ENCODE measurements around the gene EHBP1.

EHBP1 gene

DNA sequence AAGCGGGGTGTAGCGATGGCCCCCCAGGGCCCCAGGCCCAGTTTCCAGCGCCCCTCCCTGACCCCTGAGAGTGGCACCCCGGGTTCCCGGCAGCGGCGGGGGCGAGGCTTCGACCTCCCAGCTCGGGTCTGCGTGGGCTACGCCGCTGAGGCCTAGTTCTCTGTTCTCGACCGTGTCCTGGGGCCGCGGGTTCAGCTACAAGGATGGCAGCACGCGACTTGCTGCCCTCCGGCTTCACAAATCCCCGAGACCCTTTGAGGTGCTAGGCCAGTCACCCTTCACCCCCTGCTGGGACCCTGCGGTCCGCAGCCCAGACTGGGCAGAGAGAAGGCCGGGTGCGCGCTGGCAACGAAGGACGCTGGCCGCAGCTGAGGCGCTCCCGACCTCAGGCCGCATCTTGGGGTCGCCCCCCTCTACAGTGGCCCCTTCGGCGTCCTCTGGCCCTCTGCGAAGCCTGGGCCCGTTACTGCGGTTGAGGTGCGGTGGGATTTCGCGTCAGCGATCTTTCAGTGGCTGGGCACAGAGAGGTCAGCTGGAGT is 346.4 kb downstream of the EHBP1 start:
- DNase-seq (ENCODE audit: low spot score), result no peak

DNA sequence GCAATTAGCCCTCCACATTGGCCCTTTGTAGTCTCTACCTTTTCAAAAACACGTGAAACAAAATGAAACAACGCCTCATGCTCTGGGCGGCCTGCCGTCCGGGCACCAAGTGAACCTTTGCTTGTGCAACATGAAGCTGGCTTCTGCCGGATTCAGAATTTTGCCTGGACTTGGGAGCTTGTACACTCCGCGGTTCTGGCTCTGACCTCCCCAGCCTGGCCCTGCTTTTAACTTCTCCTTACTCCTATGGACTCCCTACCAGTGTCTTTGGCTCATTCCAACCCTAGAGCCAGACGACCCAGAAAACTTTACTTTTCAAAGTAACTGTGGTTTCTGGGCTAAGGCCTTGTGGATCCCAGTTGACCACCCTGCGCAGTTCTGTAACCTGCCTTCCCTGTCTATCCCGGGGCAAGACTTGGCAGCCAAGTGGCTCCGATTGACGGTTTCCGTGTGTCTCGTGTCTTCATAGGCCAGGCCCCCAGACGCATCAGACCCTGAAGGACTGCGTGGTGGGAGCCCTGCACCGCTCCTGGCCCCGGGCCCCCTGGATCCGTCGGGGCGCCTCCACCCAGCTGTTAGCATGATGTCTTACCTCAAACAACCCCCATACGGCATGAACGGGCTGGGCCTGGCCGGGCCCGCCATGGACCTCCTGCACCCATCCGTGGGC is 347.0 kb downstream of the EHBP1 start:
- DNase-seq (ENCODE audit: low spot score), result no peak

DNA sequence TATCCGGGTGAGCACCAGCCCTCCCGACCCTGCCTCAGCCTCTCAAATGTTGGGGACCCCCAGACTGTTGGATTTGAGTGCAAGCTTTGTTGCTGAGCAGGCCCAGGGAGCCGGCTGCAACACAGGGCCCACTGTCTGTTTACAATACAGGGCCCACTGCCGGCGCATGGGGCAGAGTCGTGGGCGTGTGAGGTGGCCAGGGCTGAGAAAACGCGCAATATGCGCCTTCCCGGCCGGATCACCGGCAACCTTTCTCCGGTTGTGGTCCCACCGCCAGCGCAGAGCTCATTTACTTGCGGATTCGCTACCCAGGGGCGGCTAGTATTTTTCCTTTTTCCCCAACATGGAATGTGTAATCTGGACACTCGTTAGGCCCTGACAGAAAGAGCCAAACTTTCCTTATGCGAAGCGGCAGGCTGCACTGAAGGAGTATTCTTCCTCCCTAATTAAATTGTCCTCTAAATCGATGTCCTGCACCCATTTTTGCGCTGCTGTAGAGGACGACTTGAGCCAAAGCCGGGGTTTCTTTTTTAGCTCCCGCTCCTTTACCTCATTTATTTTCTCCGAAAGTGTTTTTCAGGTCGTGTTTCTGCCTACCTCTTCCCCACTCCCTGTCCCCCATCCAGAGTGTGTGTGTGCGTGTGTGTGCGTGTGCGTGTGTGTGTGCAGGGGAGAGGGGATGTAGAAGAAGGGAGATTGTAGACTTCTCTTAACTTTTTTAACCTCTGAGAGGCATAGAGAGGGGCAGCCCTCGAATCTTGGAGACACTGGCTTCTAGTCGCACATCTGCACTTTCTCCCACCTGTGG is 347.8 kb downstream of the EHBP1 start:
- DNase-seq (ENCODE audit: low spot score), result no peak

DNA sequence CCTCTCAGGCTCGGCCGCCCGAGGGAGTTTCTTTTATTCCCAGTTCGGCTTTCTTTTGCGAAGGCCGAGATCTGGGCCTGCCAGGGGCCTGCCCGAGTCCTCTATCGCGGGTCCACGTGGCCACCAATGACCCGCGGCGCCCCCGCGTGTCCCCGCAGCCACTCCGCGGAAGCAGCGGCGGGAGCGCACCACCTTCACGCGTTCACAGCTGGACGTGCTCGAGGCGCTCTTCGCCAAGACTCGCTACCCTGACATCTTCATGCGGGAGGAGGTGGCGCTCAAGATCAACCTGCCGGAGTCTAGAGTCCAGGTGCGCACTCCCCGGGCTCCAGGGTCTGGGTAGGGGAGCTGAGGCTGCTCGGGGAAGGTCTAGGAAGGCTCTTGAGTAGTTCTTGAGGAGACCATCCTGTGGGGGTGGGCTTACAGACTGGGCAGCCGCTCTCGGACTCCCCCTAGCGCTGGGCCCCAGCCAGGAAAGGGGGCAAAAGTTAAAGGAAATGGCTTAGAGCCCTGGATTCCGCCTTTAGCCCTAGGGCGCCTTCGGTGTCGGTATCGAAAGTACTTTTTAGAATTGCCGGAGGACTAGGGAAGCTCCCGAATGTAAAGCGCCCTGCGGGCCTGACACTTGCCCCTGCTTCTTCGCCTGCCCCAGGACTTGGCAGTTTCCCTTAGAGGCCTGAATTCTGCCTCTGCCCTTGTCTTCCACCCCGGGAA is 348.5 kb downstream of the EHBP1 start:
- no peak for DNase-seq (ENCODE audit: low spot score)

DNA sequence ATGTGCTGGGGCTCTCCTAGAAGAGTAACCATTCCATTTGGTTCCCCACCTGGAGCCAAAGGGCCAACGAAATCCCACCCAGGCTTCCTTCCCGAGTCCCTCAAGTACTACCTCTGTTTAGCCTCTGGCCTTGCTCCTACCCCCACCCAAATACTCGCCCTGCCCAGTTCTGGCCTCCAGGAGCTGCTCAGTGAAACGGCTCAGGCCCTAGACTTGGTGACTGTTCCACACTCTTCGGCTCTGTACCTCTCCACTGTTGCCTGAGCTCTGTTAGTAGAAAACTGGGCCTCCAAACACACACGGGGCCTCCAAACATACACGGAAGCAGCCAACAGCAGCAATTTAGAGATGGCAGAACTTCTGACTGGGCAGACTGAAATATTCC is 349.3 kb downstream of the EHBP1 start:
- DNase-seq (ENCODE audit: low spot score), result no peak

DNA sequence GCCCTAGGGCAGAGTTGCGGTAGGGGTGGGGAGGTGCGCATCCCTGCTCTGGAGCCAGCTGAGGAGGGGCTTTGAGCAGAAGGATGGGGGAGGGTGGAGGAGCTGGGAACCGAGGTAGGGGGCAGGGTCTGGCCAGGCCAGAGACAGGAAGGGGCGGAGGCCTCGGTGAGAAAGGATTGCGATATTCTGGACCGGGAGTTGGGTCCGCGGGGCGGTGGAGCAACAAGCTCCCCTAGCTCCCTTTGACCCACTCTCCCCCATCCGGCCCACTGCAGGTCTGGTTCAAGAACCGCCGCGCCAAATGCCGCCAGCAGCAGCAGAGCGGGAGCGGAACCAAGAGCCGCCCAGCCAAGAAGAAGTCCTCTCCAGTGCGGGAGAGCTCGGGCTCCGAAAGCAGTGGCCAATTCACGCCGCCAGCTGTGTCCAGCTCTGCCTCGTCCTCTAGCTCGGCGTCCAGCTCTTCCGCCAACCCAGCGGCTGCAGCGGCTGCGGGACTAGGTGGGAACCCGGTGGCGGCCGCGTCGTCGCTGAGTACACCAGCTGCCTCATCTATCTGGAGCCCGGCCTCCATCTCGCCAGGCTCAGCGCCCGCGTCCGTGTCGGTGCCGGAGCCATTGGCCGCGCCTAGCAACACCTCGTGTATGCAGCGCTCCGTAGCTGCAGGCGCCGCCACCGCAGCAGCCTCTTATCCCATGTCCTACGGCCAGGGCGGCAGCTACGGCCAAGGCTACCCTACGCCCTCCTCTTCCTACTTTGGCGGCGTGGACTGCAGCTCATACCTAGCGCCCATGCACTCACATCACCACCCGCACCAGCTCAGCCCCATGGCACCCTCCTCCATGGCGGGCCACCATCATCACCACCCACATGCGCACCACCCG is 350.0 kb downstream of the EHBP1 start:
- DNase-seq (ENCODE audit: low spot score), result no peak

DNA sequence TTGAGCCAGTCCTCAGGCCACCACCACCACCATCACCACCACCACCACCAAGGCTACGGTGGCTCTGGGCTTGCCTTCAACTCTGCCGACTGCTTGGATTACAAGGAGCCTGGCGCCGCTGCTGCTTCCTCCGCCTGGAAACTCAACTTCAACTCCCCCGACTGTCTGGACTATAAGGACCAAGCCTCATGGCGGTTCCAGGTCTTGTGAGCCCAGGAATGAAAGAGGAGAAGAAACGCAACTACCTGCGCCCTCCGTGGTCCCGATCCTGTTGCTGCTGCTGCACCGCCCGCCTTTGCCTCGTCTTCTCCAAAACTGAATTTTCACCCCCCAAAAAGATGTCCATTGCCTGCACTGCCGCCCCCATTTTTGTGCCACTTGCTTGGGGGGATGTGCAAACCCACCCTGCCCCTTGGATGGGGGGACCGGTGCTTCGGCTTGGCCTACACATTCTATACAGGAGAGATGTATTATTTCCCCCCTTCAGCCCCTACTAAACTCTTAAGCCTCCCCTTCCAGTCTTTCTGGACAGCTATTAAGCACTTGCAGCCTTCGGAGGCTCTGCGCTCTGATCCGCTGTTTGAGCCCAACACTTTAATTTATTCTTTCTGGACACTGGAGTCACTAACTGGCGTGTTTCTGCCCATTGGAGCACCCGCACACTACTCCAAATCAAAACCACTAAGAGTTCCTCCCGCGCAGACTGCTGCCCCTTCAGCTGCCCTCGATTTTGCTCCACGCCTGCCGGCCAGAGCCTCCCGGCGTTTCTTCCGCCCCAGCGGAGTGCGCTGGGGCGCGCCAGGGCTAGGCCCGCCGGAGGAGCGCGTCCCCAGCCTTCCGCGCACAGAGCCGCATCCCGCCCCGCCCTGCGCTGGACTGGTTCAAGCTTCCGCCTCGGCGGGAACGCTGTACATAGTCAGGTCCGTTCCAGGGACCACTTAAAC is 350.9 kb downstream of the EHBP1 start:
- no peak for DNase-seq (ENCODE audit: low spot score)

DNA sequence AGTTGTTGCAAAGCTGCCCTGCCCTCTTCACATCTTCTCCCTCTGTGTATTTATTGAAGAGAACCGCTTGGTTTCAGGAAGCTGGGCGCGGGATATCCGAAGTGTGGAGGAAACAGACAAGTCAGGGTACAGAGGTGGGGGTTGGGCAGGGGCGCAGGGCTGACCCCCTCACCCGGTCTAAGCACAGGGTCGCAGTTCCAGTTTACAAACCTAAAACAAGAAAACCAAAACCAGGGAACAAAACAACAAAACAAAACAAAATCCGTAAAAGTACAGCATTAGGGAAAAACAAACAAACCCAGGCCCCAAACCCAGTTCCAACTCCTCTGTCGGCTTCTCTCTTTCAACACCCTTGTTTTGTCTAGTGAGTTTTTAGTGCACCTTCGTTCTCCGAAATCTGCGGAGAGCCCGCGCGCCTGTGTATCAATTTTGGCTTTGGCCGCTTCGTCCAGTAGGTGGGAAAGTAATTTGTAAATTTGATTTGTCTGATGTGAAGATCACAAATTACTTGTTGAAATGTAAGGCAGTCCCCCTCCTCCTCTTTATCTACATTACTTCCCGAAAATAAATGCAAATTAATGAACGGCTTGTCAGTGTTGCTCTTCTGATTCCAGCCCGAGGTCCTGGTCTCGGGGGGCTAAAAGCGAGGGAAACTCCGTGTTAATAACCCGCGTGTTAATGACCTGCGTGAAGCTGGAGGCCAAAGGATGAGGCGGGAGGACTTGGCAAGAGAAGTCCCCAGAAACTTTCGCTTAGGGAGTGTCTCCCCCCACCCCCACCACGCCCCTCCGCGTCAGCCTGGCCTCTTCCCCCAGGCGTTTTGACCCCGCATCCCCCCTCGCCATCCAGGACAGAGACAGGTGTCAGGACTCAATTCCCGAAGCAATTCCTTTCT is 352.0 kb downstream of the EHBP1 start:
- no peak for DNase-seq (ENCODE audit: low spot score)

DNA sequence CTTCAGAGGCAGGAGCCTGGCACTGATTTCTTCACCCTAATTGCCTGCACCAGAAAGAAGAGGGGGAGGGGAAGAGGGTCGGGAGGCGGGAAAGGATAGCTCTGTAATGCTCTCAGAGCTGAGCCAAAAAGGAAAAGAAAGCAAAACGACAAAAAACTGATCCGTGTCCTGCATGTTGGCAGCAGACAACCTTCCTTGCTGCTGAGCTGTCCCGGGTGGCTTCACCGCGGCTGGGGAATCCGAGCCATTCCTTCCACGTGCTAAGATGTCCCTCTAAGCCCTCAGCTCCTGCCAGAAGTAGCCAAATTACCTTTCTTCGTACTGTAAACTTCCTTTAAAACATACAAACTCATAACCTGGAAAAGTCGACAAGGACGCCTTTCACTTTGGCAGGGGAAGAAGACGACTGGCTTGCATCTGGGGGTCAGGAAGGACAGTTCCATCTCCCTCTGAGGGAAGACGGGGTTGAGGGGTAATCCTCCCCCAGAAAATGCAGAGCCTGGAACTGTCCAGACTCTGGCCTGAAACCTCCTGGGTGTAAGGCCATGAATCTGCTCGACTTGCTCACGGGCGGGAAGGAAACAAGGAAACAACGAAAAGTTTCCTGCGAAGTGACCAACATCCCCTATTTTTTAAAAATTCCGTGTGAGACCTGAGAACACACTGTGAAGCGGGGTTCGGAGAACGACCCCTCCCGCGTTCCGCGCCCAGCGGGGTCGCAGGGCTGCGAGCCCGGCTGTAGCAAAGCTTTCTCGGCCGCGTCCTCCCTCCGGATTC is 352.8 kb downstream of the EHBP1 start:
- DNase-seq (ENCODE audit: low spot score), result no peak

DNA sequence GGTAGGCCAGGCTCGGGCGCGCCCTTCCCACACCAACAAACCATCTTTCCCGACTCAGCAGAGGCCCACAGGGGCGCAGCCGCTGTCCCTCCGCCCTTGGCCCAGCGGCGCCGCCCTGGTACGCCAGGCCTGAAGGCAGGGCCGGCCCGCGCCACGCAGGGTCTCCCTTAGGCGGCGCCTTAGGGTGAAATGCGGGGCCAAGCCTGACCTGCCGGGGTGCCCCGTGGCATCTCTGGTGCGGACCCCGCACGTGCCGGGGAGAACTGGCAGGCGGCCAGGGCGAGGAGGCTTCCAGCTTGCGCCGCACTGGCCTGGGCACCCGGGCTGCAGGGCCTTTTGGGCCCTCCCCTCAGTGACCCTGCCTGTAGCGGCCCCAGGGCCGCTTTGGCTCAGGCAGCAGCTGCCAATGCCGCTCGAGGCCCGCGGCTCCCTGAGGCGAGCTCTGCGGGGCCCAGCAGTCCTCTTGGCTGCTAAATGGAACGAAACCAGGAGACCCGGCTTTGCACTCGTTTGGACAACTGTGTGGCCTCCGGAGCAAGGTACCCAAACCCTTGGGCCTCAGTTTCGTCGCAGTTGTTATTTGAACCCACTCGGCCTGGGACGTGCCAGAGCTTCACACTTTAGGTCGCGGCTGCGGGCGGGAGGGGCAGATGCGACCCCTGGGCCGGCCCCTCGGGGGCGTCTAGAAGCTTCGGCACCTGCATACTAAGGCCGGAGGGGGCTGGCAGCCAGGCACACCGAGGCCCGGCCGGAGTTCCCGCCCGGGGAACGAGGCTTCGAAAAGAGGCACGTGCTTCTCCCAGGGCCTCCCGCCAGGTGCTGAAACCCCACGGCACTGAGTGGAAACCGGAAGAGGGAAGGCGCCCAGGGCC is 353.6 kb downstream of the EHBP1 start:
- DNase-seq (ENCODE audit: low spot score), result no peak

DNA sequence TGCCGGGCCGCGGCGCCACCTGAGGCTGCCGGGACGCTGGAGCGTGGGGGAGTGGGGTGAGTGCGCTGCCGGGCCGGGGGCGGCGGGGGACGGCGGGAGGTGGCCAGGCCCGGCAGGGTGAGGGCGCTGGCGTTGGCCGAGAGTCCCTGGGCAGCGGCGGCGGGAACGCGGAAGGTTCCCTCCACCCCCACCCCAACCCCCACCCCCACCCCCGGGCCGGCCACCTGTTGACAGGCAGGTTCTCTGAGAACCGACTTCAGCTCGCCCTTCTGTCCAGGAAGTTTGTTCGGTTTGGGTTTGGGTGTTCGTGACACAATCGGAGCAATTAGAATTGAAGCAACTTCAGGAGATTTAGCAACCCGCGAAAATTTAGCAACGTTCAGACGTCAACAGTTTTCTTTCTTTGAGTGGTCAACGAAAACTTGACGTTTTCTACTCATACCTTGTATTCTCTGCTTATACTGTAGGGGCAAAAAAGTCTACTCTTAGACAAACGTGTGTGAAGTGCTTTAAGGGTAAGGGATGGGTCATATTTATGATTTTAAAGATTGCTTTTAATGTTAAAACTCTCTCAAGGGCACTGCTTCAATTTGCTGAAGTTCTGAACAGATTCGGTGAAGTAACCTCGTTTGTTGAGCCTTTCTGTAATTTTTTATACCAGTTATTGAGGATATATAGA is 354.4 kb downstream of the EHBP1 start:
- no peak for DNase-seq (ENCODE audit: low spot score)

DNA sequence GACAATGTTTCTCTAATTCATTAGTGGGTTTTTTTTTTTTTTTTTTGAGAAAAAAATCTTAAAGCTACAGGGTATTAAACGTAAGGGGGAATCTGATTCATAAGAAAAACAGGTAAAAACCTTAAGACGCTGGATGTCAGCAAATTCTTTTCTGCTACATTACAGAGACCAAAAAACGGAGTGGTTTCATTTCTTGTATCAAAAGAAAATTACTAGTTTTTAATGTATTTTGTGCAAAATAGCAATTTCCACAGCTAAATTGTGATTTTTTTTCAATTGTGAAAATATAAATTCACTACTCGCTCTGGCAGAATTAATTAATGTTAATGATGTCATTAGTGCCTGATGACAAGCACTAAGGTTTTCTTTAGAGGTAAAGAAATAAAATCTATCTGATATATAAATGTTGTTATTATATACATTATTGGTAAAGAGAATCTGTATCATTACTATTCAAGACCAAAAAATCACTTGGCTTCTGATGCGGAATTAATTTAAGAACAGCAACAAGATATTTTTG is 355.0 kb downstream of the EHBP1 start:
- no peak for DNase-seq (ENCODE audit: low spot score)

DNA sequence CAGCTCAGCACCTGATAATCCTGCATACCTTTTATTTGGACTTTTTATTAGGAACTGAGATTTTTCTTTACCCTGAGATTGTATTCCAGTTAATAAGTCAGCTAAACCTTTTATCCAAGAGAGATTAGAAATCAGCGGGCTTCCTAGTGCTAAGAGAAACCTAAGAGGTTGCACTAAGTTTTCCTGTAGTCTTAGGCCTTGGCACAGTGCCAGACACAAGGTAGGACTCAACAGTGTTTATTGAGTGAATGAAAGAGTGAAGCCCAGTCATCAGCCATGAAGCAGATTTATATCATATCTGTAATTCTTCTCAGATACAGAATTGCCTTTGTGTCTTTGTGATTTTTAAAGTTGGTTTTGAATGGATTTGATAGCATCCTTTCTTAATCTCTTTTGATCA is 358.7 kb downstream of the EHBP1 start:
- no peak for DNase-seq (ENCODE audit: low spot score)

DNA sequence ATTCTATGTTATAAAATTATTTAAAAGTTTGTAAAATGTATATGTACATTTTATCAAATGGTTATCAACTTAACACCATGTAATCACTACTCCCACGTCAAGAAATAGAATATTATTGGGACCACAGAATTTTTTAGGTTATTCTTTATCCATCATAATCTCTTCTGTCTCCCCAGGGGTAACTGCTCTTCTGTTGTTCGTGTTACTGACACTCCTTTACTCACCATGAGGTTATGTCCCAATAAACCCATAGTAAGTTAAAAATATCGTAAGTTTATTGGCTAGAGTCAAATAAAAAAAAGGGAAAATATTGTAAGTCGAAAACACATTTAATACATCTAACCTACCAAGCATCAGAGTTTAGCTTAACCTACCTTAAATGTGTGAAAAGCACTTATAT is 359.1 kb downstream of the EHBP1 start:
- no peak for DNase-seq (ENCODE audit: low spot score)

DNA sequence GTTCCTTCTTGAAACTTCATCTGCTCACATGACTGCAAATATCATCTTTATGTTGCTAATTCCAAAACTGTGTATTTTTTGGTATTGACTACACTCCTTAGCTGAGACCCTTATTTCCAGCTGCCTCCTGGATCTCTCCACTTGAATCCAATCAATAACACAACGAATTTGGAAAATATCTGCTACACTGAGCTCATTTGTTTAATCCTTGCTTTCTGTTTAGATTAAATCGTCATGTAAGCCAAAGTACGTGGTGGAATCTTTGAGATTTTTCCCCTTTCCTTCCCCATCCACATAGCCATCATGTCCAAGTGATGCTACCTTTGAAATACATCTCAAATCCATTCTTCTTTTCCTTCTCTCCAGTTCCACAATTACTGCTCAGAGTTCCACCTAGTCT is 360.8 kb downstream of the EHBP1 start:
- DNase-seq (ENCODE audit: low spot score), result no peak

DNA sequence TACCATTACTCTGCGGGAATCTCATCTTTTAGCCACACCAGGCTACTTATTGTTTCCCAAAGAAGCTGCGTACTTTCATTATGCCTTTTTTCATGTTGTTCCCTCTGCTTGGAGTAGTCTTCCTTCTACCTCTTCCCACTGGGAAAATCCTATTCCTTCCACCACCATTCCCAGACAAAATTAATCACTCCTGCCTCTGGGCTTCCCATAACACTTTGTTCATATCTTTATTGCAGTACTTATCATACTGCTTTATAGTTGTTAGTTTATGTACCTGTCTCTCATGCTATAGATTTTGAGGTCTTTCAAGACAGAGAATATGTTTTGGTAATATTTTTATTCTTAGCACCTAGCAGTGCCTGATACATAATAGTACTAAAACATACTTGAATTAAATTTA is 361.3 kb downstream of the EHBP1 start:
- no peak for DNase-seq (ENCODE audit: low spot score)

DNA sequence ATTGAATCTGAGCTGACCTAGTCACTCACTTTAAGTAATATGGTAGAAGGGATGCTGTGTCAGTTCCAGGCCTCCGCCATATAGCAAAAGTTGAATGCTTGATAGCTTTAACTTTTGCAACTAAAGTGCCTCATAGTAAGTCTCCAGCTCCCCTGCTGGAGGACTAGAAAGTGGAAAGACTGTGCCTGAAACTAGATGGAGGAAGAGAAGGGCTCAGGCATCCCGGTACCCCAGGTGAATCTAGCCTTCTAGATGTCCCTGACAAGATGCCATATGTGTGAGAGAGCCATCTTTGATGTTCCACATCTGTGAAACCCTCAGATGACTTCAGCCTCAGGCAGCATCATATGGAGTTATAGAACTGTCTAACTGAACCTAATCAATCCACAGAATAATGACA is 366.2 kb downstream of the EHBP1 start:
- no peak for DNase-seq (ENCODE audit: low spot score)
